Measurements from ENCODE around the gene RRP9.

RRP9 gene

DNA sequence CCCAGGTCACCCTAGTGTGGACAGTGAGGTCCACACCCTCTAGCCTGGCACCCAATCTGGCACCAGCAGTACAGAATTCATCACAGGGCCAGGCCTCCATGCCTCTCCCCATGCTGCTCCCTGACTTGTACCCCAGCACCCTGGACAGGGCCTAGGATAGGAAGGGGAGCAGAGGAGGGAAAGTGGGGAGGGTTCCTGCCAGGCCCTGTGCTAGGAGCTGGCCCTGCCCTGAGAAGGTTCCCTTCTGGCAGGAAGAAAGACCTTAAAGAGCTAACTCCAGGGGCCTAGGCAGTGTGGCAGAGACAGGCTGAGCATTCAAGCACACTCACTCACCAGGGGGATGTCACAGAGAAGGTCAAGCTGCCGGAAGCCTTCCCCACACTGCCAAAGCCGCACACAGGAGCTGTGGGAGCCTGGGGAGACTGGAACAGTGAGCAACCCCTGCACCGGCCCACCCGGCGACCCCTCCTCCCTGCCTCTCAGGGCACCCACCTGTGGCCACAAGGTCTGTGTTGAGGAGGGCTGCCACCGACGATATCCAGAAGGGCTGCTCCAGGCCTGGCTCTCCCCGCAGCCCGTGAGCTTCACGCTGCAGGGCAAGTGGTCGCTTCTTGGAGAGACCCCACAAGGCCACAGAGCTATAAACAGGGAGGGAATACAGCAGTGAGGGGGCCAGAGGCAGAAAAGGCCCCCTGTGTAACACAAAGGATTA, 7.4 kb downstream of the RRP9 start:
- Histone ChIP-seq H3K9ac (no peak overlapping the region), H3K36me3 (ENCODE audit: insufficient read depth) (no peaks in the 10 kb centered on the region), H4K20me1 (ENCODE audit: insufficient read depth) (no peaks in the 10 kb centered on the region), H3K4me3 (IDR thresholded peaks at IDR 0.05; ENCODE audit: insufficient read depth, low read depth, low read length) (no peak overlapping the region), H3K79me2 (ENCODE audit: insufficient read depth, low read depth) (peaks cover 1% of the 10 kb centered on the region; the same call in 1 of the 2 replicates), H3K27me3 (ENCODE audit: insufficient read depth, low read depth) (no peaks in the 10 kb centered on the region), H3K4me1 (ENCODE audit: low read depth, poor library complexity, severe bottlenecking) (no peaks in the 10 kb centered on the region), H3K4me2 (no peak overlapping the region), H3K27ac (no peak overlapping the region), H2AFZ (ENCODE audit: low read depth) (no peak overlapping the region)
- TF ChIP-seq, protein P1, sequence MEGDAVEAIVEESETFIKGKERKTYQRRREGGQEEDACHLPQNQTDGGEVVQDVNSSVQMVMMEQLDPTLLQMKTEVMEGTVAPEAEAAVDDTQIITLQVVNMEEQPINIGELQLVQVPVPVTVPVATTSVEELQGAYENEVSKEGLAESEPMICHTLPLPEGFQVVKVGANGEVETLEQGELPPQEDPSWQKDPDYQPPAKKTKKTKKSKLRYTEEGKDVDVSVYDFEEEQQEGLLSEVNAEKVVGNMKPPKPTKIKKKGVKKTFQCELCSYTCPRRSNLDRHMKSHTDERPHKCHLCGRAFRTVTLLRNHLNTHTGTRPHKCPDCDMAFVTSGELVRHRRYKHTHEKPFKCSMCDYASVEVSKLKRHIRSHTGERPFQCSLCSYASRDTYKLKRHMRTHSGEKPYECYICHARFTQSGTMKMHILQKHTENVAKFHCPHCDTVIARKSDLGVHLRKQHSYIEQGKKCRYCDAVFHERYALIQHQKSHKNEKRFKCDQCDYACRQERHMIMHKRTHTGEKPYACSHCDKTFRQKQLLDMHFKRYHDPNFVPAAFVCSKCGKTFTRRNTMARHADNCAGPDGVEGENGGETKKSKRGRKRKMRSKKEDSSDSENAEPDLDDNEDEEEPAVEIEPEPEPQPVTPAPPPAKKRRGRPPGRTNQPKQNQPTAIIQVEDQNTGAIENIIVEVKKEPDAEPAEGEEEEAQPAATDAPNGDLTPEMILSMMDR (conservative IDR thresholded peaks at IDR 0.05; ENCODE audit: low read depth, low read length), result no peak

DNA sequence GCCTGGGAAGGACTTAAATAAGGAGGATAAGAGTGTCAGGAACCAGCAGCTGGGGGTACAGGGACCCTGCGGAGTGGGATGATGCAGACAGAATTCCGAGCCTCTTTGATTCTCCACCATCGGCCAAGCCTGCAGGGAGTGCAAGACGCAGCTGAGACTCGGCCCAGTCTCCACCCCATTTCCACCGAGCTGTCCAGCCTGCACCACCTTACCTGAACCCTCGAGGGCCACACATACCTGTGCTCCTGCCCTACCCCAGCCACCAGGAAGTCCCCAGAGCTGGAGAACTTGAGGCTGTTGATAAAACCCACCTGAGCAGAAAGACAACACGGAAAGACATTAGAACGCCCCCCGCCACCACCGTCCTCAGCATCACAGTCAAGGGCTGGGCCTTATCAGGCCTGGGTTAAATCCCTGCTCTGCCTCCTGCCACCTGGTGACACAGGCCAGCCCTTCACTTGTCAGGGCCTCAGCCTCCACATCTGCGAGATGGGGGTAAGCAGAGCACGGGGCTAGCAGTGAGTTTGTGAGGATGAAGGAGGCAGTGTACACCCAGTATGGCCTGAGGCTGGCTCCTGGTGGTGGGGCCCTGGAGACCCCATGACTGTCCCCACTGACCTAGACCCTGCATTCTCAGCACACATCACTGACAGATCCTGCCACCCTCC, 8.1 kb downstream of the RRP9 start:
- H4K20me1 ChIP-seq (ENCODE audit: insufficient read depth), result no peaks in the 10 kb centered on the region
- no peak overlapping the region for H3K9ac ChIP-seq
- TF ChIP-seq, protein P1 (conservative IDR thresholded peaks at IDR 0.05; ENCODE audit: low read depth, low read length), result no peak
- H3K4me3 ChIP-seq (IDR thresholded peaks at IDR 0.05; ENCODE audit: insufficient read depth, low read depth, low read length), result no peak overlapping the region
- no peak overlapping the region for H3K27ac ChIP-seq
- no peak overlapping the region for H2AFZ ChIP-seq (ENCODE audit: low read depth)
- no peaks in the 10 kb centered on the region for H3K36me3 ChIP-seq (ENCODE audit: insufficient read depth)
- H3K79me2 ChIP-seq (ENCODE audit: insufficient read depth, low read depth), result no peaks in the 10 kb centered on the region
- H3K4me2 ChIP-seq, result no peak overlapping the region
- H3K27me3 ChIP-seq (ENCODE audit: insufficient read depth, low read depth), result no peaks in the 10 kb centered on the region
- no peaks in the 10 kb centered on the region for H3K4me1 ChIP-seq (ENCODE audit: low read depth, poor library complexity, severe bottlenecking)

GRCh38 chr3:51932471-51933370, 9.0 kb downstream of the RRP9 start:
- no peaks in the 10 kb centered on the region for H3K36me3 ChIP-seq (ENCODE audit: insufficient read depth)
- H3K27ac ChIP-seq, result no peak overlapping the region
- no peak overlapping the region for H3K9ac ChIP-seq
- no peaks in the 10 kb centered on the region for H3K27me3 ChIP-seq (ENCODE audit: insufficient read depth, low read depth)
- no peak overlapping the region for H3K4me2 ChIP-seq
- H4K20me1 ChIP-seq (ENCODE audit: insufficient read depth), result no peaks in the 10 kb centered on the region
- no peak overlapping the region for H2AFZ ChIP-seq (ENCODE audit: low read depth)
- no peaks in the 10 kb centered on the region for H3K79me2 ChIP-seq (ENCODE audit: insufficient read depth, low read depth)
- H3K4me1 ChIP-seq (ENCODE audit: low read depth, poor library complexity, severe bottlenecking), result no peaks in the 10 kb centered on the region
- TF ChIP-seq, protein P1 (conservative IDR thresholded peaks at IDR 0.05; ENCODE audit: low read depth, low read length), result no peak
- H3K4me3 ChIP-seq (IDR thresholded peaks at IDR 0.05; ENCODE audit: insufficient read depth, low read depth, low read length), result no peak overlapping the region

DNA sequence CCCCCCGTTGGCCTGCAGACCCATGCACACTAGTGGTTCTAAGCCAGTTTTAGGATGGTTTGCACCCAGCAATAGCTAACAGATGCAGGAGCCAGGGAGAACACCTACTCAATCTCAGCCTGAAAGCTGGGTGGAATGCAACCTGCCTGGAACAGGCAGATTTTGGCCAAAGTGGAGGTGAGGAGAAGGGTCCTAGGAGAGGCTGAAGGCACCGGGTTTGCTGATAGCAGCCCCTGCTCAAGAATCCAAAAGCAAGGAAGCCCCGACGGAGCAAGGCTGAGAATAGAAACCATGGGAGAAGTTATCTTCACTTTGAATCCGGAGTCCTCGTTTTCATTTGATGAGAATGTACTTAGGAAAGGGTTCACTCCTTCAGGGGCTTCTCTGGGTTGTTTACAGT, 9.9 kb downstream of the RRP9 start:
- no peaks in the 10 kb centered on the region for H4K20me1 ChIP-seq (ENCODE audit: insufficient read depth)
- no peak overlapping the region for H3K4me2 ChIP-seq
- H3K79me2 ChIP-seq (ENCODE audit: insufficient read depth, low read depth), result no peaks in the 10 kb centered on the region
- H3K36me3 ChIP-seq (ENCODE audit: insufficient read depth), result no peaks in the 10 kb centered on the region
- TF ChIP-seq, protein P1 (conservative IDR thresholded peaks at IDR 0.05; ENCODE audit: low read depth, low read length), result no peak
- no peak overlapping the region for H3K27ac ChIP-seq
- H3K4me1 ChIP-seq (ENCODE audit: low read depth, poor library complexity, severe bottlenecking), result no peaks in the 10 kb centered on the region
- H3K9ac ChIP-seq, result no peak overlapping the region
- H2AFZ ChIP-seq (ENCODE audit: low read depth), result no peak overlapping the region
- no peaks in the 10 kb centered on the region for H3K27me3 ChIP-seq (ENCODE audit: insufficient read depth, low read depth)
- no peak overlapping the region for H3K4me3 ChIP-seq (IDR thresholded peaks at IDR 0.05; ENCODE audit: insufficient read depth, low read depth, low read length)

Measured in KMS-11 (cell line).